GM19372 (cell line): ENCODE measurements around the gene EFNA3.

ENCODE experiments used
- ATAC-seq: cut with Tn5 transposase; IDR thresholded peaks from one replicate; pipeline ENCODE4 v1.9.1; 2021; ENCODE audit warnings: mild to moderate bottlenecking, low read depth, moderate library complexity; ENCODE audit not compliant: unreplicated experiment

The EFNA3 gene, protein sequence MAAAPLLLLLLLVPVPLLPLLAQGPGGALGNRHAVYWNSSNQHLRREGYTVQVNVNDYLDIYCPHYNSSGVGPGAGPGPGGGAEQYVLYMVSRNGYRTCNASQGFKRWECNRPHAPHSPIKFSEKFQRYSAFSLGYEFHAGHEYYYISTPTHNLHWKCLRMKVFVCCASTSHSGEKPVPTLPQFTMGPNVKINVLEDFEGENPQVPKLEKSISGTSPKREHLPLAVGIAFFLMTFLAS

DNA sequence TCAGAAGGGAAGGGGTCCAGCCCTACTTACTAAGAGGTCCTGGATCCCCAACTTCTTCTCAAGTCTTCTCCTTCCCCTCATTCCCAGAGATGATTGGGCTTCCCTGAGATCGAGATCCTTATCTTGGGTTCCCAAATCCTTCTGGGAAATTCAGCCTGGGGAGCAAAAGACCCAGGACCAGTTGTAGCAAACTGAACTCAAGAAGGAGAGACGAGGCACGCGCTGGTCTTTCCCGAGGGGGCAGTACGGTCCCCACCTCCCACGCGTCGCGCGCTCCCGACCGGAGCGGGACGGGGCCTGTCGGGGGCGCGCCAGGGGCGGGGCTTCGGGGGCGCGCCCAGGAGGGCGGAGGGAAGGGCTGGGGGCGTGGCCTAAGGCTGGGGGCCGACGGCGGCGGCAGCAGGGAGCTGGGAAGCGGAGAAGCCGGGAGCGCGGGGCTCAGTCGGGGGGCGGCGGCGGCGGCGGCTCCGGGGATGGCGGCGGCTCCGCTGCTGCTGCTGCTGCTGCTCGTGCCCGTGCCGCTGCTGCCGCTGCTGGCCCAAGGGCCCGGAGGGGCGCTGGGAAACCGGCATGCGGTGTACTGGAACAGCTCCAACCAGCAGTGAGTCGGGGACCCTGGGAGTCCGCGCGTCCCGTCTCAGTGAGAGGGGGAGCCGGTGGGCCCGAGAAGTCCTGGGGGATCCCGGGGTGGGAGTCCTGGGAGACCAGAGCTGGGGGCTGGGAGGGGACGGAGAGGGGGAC lies at the start of gene EFNA3:
Gene EFNA3, plus strand, starts transcription at position 369 of the 741 bp plus-strand sequence. Its CDS starts 105 bp downstream, at position 474.
- ATAC-seq, result no peak

DNA sequence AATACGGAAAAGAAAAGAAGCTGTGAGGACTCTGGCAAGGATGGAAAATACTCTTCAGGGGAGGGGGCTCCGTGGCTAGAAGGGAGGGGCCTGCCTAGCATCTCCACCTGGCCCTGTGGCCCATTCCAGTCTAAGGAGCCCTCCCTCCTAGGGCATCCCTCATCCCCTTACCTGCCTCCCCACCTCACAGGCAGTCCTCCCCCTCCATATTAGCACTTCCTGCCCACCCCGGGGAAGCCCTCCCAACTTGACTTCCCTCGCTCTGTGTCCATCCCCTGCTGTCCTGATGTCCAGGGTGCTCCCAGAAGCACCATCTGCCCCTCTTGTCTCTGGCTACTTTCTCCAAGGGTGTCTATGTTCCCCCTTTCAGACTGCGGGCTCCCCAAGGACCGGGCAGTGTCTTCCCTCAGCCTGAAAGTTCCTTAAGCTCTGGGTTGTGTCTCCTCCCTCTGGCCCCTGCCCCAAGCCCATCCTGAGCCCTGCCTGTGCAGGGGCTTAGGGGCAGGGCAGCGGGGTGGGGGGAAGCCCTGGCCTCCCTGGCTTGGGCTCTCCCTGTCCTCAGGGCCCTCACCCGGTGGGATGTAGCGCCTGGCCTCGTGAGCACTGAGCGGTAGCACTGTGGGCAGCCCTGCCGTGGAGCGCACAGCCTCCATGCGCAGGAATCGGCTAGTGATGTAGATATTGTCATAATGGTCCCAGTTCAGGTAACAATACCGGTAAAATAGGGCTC lies 49.0 kb upstream of the EFNA3 start:
- ATAC-seq, result no peak

DNA sequence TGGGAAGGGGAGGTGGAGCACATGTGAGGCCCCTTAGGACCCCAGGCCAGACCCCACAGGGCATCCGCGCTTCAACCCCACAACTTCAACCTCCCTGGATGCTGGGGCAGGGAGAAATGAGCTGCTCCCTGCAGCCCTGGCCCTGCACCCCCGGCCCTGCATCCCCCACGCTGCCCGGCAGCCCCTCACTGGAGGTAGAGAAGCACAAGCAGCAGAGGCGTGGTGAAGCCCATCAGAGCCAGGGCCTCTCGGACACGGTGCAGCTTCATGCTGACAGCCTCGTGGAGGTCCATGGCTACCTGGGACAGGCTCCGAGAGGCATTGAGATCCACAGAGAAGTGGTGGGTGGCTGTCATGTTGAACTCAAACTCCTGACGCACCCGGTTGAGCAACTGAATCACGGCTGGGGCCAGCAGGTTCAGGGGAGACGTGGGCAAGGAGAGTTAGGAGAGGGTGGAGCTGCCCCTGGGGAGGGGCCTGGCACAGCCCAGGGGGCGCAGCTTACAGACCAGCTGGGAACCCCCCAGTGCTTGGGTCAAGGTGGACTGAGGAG lies 48.3 kb upstream of the EFNA3 start:
- ATAC-seq, result no peak

DNA sequence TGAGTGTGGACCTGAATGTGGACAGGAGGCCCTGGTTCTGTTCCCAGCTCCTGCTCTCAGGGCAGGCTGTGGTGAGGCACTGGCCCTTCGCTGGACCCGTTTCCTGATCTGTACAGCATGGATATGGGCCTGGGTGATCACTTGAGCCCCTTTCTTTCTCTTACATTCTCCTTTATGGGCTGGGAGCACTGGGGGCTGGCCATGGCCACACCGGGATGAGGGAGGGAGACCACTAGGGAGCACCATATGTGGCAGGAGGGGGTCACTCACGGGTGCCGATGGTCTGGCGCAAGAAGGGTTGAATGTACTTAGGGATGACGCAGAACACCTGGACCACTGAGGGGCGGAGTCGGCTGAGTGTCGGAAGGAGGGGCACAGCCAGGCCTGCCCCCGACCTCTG lies 47.7 kb upstream of the EFNA3 start:
- no peak for ATAC-seq

DNA sequence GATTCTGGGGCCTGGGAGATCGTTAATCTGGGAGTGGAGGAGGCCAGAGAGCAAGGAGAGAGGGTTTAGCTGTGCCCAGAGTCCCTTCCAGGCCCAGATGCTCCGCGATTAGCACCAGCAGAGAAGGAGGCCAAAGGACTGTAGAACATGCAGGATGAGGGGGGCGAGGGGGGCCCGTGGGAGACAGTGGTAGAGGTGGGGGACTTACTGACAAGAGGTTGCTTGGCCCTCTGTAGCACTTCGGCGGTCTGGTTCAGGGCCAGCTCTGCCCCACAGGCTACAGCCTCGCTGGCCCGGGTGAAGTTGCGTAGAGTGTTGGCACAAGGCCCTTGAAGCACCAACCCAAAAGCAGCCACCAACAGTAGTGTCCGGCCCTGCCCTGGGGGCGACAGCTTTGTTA lies 45.8 kb upstream of the EFNA3 start:
- ATAC-seq, result no peak

DNA sequence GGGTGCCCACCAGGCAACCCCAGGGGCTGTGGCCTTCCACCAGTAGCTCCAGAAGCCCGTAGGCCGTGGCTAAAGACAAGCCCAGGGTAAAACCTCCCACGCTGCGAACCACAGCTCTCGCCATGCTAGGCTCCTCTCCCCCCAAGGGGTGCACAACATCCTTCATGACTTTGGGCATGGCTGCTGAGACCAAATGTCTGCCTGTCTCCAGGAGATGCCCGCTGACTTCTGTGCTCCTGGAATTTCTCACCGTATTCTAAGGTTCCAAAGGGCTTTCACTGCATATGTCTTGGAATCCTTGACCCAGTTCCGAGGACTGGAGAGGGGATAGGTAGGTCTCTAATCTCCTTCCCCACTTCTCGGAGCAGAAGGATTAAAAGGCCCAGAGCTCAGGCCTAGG lies 45.1 kb upstream of the EFNA3 start, which contains the start of the genes DCST1 and DCST2:
Gene DCST1, plus strand, starts transcription at position 301 of the 400 bp plus-strand sequence. CDS start 213 bp downstream, outside the sequence.
Gene DCST2, minus strand, starts transcription at position 258 of the 400 bp plus-strand sequence. Its CDS starts 80 bp downstream, at position 178.
- ATAC-seq, result no peak

DNA sequence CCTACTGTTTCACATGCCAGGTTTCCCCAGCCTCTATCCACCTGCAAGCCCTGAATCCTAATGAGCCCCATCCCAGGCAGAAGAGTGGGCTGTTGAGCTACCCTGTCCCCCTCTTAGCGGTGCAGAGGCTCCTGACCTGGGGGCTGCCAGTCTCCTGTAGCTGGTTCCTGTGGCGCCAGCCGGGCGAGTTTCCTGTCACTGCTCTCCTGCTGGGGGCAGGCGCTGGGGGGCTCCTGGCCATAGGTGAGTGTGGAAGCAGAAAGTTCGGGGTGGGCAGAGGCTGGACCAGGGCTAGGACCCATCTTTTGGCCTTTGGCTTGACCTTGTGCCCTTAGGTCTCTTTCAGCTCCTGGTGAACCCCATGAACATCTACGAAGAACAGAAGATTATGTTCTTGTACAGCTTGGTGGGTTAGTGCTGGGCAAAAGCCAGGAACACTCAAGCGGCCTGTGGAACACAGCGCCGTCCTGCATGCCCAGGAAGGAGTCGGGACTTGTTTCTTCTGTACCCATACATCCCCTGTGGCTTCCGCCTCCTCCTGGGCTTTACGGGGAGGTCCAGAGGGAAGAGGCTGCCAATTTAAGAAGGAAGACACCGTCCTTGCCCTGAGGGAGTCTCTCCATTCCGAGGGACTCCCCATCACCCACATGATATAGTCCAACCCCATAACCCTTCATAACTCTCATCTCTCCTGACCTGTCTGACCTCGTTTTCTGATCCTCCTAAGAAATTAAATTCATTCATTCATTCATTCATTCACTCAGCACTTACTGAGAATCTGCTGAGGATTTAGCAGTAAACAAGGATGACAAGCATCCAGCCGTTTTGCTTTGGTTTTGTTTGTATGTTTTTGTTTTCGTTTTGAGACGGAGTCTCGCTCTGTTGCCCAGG lies 44.1 kb upstream of the EFNA3 start:
- no peak for ATAC-seq

DNA sequence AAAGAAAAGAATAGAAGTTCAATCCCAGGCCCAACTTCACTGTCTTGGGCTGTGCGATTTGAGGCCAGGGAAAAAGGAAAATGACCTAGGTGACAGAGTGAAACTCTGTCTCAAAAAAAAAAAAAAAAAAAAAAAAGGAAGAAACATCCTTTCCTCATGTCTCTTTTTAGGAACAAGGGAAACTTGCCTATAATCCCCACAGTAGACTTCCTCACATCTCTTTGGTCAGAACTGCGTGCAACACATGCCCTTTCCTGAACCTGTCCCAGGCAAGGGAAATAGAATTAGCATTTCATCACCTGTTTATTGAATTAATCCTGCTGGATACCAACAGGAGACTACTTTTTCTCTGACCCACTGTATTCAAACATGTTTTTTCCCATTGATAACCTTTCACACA lies 42.7 kb upstream of the EFNA3 start:
- ATAC-seq, result no peak

DNA sequence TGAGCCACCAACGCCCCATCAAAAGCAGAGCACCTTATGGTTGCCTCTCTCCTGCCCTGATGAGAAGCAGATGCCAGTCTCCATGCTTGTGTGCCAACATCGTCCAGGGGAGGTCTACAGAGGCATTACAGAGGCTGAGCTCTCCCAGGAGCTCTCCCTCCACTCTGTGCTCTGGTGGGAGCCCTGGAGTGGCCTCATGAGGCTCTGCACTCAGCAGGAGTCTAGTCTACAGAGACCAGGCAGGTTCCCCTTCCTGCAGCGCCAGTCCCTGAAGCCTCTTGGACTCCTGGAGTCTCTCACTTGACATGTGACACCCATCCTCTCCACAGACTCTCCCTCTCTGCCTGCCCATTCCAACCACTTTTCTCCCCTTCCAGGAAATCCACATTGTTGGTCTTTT lies 41.6 kb upstream of the EFNA3 start:
- ATAC-seq, result no peak

DNA sequence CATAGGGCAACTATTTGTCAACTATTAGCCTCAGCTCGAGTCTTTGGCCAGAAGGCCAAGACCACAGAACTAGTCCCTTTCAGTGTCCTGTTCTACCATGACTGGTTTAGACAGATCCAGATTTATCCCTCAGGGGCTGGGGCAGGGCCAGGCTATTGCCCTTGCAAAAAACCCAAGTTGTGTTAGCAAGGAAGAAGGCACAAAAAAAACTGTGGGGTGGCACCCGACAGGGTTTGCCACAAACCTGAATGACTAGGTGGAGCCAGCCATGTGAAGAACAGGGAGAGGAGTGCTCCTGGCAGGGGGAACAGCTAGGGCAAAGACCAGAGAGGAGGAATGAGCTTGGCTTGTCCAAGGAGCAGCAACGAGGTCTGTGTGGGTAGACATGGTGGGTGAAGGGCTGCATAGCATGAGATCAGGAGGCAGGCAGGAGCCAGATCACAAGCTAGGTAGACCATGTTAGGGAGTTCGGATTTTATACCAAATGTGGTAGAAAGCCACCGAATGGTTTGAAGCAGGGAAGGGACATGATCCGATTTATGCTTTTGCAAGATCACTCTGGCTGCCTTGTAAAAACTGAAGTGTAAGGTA lies 40.7 kb upstream of the EFNA3 start:
- ATAC-seq, result no peak

DNA sequence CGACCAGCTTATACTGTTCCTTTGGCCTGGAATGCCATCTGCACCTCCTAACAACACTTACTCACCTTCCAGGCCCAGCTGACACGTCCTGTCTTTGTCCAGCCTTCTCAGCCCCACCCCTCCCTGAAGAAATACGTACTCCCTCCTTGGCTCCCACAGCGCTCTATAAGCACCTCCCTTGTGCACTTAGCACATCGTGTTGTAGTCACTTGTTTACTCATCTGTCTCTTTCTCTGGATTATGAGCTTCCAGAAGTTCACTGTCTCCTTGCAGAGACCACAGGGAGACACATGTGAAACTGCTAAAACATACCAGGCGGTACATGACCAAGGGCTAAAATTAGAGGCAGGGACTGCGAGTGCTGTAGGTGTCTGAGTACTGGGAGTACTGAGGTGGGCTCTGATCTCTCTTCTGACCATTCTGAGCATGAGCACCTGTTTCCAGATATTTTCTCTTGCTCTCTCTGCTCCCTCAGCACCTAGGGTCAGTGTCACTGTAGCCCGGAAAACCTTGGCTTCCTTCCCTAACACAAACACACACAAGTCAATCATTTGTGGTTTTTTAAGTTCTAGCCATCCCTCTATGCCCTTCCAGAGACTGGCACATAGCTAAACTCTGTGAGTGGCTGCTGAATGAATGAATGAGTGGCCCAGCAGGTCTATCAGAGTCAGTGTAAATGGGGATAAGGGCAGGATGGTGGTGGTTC lies 39.9 kb upstream of the EFNA3 start:
- no peak for ATAC-seq

DNA sequence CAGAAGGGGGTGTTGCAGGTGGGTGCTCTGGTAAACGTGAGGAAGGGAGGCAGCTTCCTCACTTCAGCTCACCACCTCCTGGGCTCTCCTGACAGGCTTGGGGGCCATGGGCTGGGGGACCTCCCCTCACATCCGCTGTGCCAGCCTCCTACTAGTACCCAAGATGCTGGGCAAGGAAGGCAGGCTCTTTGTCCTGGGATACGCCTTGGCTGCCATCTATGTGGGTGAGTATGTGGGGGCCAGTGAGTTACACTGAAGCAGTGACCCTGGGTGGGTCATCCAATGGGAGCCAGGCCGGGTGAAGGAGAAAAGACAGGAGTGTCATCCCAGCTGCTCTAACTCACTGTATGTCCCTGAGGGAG lies 39.3 kb upstream of the EFNA3 start:
- ATAC-seq, result no peak

DNA sequence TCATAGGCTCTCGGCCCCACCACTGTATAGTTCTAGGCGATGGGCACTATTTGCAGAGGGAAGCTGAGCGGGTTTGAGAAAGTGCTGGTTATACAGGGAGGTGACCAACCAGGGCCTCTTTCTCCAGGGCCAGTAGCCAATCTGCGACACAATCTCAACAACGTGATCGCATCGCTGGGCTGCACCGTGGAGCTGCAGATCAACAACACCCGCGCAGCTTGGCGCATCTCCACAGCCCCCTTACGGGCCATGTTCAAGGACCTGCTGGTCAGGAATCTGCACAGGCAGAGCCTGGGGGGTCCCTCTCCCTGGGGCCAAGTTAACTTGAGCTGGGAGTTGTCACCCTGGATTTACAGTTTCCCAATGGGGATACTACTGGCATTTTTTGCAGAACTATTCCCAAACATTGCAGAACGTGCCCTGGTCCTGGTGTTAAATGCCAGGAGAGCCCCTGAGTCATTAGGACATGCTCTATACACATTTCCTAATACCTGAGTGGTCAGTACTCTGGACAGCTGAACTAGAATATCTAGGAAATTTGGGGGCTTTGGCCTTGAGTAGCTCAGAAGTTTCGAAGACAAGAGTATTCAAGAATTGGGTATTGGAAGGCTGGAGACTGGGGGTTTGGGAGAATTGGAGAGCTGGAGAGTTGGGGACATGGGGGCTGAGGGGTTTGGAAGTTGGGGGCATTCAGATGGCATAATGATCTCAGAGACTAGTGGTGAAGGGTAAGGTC lies 38.1 kb upstream of the EFNA3 start:
- no peak for ATAC-seq

DNA sequence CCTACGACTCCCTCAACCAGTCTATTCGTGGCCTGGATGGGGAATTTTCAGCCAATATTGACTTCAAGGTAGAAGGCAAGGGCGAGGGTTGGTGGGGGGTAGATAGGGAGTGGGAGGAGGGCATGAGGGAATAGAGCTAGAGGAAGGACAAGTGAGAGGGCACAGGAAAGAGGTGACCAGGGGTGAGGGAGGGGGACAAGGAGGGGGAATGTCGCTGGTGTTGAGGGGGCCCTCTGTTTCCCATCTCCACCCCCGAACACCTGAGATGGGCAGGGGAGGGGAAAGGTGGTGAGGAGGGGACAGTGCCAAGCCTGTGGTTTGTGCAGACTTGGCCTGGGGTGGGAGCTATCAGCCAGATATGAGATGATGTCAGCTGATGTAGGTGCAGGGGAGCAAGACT lies 35.8 kb upstream of the EFNA3 start:
- no peak for ATAC-seq

DNA sequence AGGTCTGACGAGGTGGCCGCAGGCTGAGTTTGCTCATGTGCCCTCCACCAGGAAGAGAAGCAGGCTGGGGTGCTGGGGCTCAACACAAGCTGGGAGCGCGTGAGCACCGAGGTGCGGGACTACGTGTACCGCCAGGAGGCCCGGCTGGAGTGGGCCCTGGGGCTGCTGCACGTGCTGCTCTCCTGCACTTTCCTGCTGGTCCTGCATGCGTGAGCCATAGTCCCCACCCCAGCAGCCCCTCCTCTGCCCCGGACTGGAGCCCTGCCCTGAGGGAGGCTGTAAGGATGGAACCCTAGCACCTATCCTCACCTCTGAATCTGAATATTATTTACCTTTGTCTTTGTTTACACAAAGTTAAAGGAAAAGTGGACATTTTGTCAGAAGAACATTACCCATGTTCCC lies 35.3 kb upstream of the EFNA3 start:
- no peak for ATAC-seq

DNA sequence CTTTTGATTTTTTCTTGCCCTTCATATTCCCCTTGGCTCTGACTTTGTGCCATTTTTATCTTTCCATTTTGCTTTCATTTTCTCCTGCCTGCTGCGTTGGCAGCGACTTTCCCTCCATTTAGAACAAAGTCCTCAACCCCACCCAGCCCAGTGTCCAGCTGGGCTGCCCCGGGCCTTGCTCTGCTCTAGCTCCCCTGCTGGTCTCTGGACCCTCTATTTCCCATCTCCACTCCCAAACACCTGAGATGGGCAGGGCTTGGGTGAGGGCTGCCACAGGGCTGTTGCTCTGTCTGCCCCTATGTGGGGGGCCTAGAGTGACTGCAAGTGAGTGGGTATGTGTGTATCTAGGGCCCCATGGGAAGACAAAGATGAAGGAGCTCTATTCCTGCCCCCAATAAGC lies 34.8 kb upstream of the EFNA3 start:
- ATAC-seq, result no peak

DNA sequence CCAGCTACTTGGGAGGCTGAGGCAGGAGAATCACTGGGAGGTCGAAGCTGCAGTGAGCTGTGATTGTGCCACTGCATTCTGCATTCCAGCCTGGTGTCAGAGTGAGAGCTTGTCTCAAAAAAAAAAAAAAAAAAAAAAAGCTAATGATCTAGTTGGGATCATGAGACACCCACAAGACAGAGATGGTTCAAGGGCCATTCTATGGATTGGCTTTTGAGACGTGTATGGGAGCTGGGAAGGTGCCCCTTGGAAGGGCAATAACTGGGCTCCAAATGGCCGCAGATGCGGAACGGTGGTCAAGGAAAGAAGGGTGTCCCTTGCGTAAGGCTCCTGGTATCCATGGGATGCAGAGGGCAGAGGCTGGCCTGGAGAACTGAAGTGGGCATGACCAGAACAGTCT lies 34.3 kb upstream of the EFNA3 start:
- no peak for ATAC-seq

DNA sequence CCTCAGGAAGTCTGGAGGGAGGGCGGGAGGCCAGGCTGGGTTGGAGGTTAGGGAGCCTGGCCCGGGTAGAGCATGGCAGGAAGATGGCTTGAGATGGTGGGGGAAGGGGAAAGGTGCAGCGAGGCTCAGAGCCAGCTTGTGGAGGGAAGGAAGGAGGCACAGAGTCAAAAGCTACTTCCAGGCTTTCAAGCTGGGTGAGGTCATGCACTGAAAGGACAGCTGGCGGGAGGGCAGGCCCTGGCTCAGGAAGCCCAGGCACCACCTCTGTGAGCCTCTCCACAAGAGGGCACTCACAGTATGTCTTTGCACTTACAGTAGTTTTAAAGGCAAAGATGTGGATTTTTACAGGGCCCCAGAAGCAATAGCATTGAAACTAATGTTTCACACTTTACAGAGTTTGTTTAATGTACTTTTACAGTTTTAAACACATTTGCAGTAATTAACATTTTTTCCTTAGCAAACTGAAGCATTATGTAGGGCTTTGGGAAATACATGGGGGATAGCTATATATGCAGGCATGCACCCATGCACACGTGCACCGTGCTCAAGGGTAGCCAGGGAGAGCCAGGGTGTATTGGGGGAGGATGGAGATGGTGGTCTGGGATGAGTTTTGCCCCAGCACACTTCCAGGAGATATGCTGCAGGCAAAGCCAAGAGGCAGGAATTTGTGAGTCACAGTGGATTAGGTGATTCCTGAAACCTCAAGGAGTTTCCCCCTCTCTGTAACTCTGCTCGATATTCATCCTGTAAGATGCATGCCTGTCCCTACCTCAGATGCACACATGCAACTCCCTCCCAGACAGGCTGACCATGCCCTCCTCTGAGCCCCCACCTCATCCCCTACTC lies 33.6 kb upstream of the EFNA3 start:
- no peak for ATAC-seq
